WTC11 (cell line): Measurements from ENCODE around the gene PAPPA2.

Experiments
- AFF4 ChIP-seq: sonication (generic); formaldehyde crosslinking; IDR thresholded peaks from 2 replicates; pipeline ENCODE4 v1.8.1; 2023; ENCODE audit warnings: mild to moderate bottlenecking, missing genetic modification reagents, borderline replicate concordance
- CTCF ChIP-seq: fragments of 200-600 bp; IDR thresholded peaks from 2 replicates; pipeline ENCODE4 v1.8.0; 2022; ENCODE audit warnings: antibody characterized with exemption
- FOXP1 ChIP-seq: sonication (generic); formaldehyde crosslinking; IDR thresholded peaks from 2 replicates; pipeline ENCODE4 v1.8.0; 2022; ENCODE audit warnings: missing genetic modification reagents, mild to moderate bottlenecking, moderate library complexity, borderline replicate concordance
- HMGA2 ChIP-seq: fragments of 250-450 bp; sonication (Bioruptor Pico); IDR thresholded peaks from 2 replicates; pipeline ENCODE4 v1.4.0; 2021; ENCODE audit warnings: mild to moderate bottlenecking, moderate library complexity
- IRF2 ChIP-seq: sonication (generic); formaldehyde crosslinking; IDR thresholded peaks from 2 replicates; pipeline ENCODE4 v1.8.0; 2022; ENCODE audit warnings: low read depth, missing genetic modification reagents, borderline replicate concordance
- SMAD4 ChIP-seq: sonication (generic); formaldehyde crosslinking; IDR thresholded peaks from 2 replicates; pipeline ENCODE4 v1.8.0; 2022; ENCODE audit warnings: mild to moderate bottlenecking, missing genetic modification reagents
- TEAD4 ChIP-seq: sonication (generic); formaldehyde crosslinking; IDR thresholded peaks from 2 replicates; pipeline ENCODE4 v1.8.0; 2022; ENCODE audit warnings: mild to moderate bottlenecking, missing genetic modification reagents
- USF1 ChIP-seq: sonication (generic); formaldehyde crosslinking; IDR thresholded peaks from 2 replicates; pipeline ENCODE4 v1.8.0; 2022; ENCODE audit warnings: mild to moderate bottlenecking, missing genetic modification reagents
- USF2 ChIP-seq: sonication (generic); formaldehyde crosslinking; IDR thresholded peaks from 2 replicates; pipeline ENCODE4 v1.8.1; 2023; ENCODE audit warnings: mild to moderate bottlenecking, missing genetic modification reagents, moderate library complexity
- ZNF121 ChIP-seq: sonication (generic); formaldehyde crosslinking; IDR thresholded peaks from 2 replicates; pipeline ENCODE4 v1.8.0; 2023; ENCODE audit warnings: missing genetic modification reagents
- ZNF219 ChIP-seq: sonication (generic); formaldehyde crosslinking; IDR thresholded peaks from 2 replicates; pipeline ENCODE4 v1.8.0; 2023; ENCODE audit warnings: missing genetic modification reagents, mild to moderate bottlenecking, borderline replicate concordance
- ZNF281 ChIP-seq: sonication (generic); formaldehyde crosslinking; IDR thresholded peaks from 2 replicates; pipeline ENCODE4 v1.8.0; 2023; ENCODE audit warnings: mild to moderate bottlenecking, missing genetic modification reagents

GRCh38 chr1:176802316-176802715 lies 339.3 kb downstream of the PAPPA2 start:
- TF ChIP-seq CTCF, result no peak
- no peak for TF ChIP-seq ZNF121 (CRISPR knock-in tag)
- no peak for TF ChIP-seq IRF2
- TF ChIP-seq TEAD4, result no peak
- TF ChIP-seq ZNF219, result no peak
- TF ChIP-seq AFF4, result no peak
- no peak for TF ChIP-seq FOXP1 (CRISPR knock-in tag)
- no peak for TF ChIP-seq SMAD4 (CRISPR knock-in tag)
- no peak for TF ChIP-seq USF1 (CRISPR knock-in tag)
- TF ChIP-seq ZNF281 (CRISPR knock-in tag), result no peak
- no peak for TF ChIP-seq USF2 (CRISPR knock-in tag)
- no peak for TF ChIP-seq HMGA2 (CRISPR knock-in tag)
